ENCODE results near the gene HRCT1.

- TF ChIP-seq EZH2 (IDR thresholded peaks at IDR 0.05; ENCODE audit: low read length, unreplicated experiment) (no peak), EZH2phosphoT487 (IDR thresholded peaks at IDR 0.05; ENCODE audit: borderline replicate concordance, low read length) (no peak)
- TF ChIP-seq, protein P1, sequence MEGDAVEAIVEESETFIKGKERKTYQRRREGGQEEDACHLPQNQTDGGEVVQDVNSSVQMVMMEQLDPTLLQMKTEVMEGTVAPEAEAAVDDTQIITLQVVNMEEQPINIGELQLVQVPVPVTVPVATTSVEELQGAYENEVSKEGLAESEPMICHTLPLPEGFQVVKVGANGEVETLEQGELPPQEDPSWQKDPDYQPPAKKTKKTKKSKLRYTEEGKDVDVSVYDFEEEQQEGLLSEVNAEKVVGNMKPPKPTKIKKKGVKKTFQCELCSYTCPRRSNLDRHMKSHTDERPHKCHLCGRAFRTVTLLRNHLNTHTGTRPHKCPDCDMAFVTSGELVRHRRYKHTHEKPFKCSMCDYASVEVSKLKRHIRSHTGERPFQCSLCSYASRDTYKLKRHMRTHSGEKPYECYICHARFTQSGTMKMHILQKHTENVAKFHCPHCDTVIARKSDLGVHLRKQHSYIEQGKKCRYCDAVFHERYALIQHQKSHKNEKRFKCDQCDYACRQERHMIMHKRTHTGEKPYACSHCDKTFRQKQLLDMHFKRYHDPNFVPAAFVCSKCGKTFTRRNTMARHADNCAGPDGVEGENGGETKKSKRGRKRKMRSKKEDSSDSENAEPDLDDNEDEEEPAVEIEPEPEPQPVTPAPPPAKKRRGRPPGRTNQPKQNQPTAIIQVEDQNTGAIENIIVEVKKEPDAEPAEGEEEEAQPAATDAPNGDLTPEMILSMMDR (conservative IDR thresholded peaks at IDR 0.05; ENCODE audit: low read depth, low read length) = no peak
Observed at GRCh38 chr9:35930989-35931388, 25.0 kb downstream of the HRCT1 start.
